Cardiac ventricle fibroblast (primary cell): ENCODE data around the gene USP49. TPM values are rescaled to one million over a fixed set of nuclear protein-coding genes. Genes with fewer than 3 reads are reported as not detected.

ENCODE experiments used
- total RNA-seq: library from RNA; depleted of rRNA; stranded (reverse); fragments of >200 nt; gene quantifications from 2 replicates; pipeline ENCODE4 v1.2.3, GENCODE V29; 2015

Gene USP49
- 1.9 and 3.0 TPM in 2 replicates for total RNA-seq

DNA sequence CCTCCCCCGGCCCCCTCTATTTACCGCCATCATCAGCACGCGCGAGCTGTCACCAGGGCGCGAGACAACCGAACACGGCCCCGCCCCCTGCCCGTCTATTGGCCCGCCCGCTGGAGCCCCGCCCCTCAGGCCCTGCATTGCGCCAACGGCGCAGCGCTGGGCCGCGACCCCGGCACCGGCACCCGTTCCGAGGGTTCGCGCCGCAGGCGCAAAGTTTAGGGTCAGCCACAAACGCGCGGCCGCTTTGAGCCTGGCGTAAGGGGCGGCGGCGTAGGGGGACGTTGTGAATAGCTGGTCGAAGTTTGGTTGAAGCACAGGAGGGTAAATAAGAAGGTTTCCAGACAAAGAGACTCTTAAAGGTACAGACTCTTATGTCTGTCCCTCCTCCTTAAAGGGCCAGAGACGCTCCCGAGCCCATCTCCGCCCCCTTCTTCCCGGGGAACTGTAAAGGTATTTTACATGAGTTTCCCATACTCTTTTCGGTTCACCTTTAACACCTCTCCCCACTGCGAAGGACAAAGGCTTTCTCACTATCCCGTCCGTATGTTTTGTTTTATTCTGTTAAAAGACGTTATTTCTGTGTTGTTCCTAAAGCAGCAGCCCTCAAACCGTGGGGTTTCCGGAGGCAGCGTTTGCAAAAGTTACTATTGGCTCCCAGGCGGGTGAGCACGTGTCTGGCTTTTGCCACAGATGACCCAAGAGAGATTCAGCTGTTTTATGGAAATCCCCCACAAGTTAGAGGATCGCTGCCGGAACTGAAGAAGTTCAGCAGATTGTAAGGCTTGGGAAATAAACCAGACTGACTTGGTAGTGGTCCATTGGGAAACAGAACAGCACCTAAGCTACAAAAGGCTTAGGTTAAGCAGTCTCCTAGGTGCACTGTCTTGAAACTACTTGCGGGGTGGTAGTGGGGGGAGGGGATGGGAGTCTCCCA is at the start of gene USP49:
Gene USP49 (minus strand): TSS at position 76 of the 934 bp plus-strand sequence. CDS start 88,392 bp downstream, outside the sequence.

DNA sequence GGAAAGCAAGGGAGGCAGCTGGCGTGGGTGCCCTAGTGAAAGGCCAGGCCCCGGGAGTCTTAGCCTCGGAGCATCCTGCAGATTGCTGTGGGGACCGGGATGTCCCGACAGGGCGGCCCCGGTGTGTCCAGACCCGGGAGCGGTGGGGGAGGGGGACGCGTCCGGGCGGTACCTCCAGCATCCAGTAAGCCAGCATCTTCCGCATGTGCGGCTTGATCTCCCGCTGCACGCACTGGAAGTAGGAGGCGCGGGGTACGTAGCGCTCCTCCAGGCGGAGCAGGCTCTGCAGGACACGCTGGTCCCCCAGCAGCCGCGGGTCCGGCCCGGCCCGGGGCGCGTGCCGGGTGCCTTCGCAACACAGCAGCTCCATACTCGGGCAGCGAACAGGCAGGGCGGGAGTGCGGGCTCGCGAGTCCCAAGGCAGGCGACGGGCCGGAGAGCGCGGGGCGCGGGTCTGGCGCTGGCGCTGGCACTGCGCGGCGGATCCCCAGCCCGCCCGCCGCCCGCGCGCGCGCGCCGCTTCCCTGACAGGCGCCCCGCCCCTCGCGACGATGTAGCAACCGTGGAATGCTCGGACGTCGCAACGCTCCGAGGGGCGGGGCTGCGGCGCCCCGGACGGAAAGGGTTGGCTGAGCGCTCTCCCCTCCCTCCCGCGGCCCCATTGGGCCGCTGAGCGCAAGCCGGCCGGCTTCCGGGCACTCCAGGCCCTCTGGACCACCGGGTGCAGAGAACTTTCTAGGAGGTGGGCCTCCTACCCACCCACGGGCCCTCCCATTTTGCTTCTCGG is 46.3 kb upstream of the USP49 start, which contains the start of gene CCND3:
Gene CCND3 (minus strand): TSS at position 529 of the 787 bp plus-strand sequence. CDS start 159 bp downstream, at position 370.

DNA sequence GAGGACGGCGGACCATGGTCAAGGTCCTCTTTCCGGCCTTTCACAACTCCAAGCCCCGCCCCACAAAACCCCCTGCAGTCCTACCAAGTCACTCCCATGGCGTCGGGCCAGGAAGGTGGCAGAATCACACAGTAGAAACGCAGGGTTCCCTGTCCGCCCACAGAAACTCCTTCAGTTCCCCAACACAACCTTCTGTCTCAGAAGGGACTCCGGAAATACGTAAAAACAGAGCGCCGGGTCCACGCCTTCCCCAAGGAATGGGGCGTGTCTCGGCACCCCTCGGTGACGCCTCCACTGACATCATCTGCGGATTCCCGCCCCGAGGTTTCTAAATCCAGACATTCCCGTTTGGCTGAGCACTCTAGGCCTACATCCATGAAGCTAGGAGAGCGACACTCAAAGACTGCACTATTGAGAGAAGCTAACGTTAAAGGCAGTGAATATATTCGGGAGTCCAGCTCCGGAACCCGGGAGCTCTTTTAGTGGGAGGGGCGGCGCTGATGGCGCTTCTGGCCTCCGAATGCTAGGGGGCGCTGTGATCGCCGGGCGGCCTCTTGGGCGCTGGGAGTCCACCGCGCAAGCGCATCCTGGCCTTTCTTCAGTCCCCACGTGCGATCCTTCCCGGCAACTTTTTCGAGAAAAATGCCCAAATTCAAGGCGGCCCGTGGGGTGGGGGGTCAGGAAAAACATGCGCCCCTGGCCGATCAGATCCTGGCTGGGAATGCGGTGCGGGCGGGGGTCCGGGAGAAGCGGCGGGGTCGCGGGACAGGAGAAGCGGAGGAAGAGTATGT is 25.9 kb upstream of the USP49 start, which contains the start of the genes BYSL and MED20:
Gene BYSL (plus strand): TSS at position 579 of the 791 bp plus-strand sequence. CDS start 64 bp downstream, at position 643.
Gene MED20 (minus strand): TSS at position 219 of the 791 bp plus-strand sequence. CDS start 121 bp downstream, at position 98.

DNA sequence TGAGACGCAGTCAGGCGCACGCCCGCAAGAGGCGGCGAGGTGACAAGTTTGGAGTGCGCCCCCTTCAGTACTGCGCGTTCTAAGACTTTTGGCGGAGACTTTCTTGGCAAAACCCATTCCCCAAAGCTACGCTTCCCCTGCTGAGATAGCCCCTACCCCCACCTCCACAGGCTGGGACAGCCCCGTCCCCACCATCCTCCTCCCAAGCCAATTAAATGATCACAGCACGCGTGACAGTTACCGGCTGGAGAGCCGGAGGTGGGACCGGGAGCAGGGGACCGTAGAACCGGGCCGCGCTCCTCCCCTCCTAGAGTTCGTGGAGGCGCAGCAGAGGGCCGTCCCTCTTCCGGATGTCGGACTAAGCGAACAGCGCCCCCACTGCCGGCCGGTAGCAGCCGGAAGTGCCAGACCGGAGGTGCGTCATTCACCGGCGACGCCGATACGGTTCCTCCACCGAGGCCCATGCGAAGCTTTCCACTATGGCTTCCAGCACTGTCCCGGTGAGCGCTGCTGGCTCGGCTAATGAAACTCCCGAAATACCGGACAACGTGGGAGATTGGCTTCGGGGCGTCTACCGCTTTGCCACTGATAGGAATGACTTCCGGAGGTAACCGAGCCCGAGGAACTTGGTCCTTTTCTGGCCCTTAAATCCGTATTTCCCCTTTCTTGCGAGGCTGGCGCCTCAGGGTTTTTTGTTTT is 107.8 kb downstream of the USP49 start, which contains the start of gene TOMM6:
Gene TOMM6 (plus strand): TSS at position 476 of the 699 bp plus-strand sequence. CDS start 4 bp downstream, at position 480.

DNA sequence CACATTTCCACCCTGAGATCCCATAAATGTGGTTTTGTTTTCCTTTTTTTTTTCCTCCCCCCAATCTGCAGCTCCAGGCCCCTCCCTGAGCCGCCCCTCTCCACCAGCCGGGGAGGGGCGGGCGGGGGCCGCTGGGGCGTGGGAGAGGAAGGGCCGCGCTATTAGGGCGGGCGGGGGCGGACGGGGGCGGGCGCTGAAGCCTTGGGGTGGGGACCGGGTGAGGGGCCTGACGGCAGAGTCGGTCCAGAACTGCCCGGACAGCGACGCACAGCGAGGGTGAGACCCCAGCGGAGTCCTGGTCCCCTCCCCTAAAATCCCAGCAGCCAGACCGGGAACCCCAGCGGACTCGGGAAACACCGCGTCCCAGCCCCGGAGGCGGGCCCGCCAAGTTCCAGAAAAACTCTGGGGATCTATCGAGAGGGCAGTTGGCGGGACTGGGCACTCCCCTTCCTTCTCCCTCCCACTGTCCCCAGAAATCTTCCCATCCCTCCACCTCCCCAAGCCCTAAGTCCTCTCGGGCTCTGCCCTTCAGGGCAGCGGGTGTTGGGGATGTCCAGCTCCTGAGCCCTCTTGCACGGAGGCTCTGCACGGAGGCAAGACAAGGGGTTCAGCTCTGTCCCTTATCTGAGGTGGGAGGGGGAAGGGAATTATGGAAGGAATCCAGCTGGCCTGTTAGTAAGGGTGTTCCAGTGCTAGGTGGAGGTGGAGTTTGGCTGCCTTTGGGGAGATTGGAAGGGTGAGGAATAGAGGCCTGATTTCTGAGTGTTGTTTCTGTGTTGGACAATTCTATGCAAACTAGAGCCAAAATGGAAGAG is 114.4 kb downstream of the USP49 start, which contains the start of gene PRICKLE4:
Gene PRICKLE4 (plus strand): TSS at position 232 of the 815 bp plus-strand sequence. CDS start 2,692 bp downstream, outside the sequence.

DNA sequence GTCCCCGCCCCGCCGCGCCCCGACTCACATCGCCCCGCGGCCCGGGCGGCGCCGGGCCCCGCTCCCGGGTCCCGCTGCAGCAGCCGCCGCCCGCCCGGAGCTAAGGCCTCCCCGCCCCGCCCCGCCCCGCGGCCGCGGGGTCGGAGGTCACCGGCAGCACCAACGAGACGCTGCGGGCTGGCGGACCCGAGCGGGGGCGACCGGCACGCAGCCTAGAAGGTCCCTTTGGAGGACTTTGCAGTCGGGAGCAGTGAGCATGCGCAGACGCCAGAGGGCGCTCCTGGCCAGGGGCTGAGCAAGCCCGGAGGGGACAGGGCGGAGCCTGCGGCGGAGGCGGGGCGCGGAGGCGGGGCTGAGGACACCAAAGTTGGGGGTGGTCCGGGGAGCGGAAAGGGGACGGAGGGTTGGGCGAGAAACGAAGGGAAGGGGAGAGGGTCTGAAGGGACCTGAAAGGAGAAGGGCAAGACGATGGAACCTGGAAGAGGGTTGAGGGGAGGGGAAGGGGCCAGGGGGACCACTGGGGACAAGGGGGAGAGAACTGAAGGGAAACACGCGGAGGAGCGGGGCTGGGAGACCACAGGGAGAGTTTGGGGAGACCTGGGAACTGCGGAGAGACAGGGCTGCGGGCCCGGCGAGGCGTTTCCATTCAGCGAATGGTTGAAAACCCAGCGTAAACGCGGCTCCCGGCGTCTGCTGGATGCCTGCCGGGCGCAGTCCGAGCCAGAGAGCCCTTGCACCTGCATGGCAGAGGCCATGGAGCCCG is 115.2 kb downstream of the USP49 start, which contains the start of gene FRS3:
Gene FRS3 (minus strand): TSS at position 113 of the 763 bp plus-strand sequence. CDS start 2,913 bp downstream, outside the sequence.

DNA sequence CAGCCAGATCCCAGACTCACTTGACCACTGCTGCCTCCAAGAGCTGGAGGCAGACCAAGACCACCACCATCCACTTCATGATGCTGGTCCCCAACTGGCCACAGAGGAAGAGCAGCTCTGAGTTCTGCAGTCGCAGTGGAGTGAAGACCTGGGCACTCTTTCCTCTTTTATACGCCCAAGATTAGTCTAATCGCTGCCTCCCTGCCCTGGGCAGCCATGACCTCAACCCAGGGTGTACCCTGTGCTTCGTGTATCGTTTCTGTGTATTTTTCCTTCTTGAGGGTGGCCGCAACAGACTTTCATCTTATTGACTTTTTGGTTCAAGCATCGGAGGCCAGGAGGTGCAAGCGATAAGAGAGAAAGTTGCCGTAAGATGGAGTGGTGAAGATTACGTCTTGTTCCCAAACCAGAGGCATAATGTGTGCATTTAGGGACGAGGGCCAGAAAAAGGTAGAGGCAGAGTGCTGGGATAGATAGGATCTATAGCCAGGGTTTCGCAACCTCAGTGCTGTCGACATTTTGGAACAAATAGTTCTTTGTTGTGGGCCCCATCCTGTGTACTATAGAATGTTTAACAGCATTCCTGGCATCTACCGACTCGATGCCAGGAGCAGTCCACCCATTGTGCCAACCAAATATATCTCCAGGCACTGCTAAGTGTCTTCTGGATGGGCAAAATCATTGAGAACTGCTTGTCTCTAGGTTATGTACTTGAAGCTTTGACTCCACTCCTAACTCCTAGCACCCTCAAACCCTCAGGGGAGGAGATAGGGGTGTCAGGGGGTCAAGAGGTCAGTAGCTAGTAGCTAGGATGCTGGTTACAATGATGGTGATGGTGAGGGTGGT is 147.7 kb downstream of the USP49 start, which contains the start of gene PGC:
Gene PGC (minus strand): TSS at position 142 of the 846 bp plus-strand sequence. CDS start 63 bp downstream, at position 79.

Other genes starting within 250 kb of the USP49 start
- 3.3 and 6.2 TPM in 2 replicates for gene TFEB, start 159.8 kb downstream of the USP49 start, total RNA-seq
- gene PGC, start 148.0 kb downstream of the USP49 start, total RNA-seq, result not detected in 2 replicates
- gene FRS3, start 115.5 kb downstream of the USP49 start, total RNA-seq, result 0.94 and 1.0 TPM in 2 replicates
- 1.5 and 2.6 TPM in 2 replicates for gene PRICKLE4, start 114.6 kb downstream of the USP49 start, total RNA-seq
- gene TOMM6, start 107.7 kb downstream of the USP49 start, total RNA-seq, result 148 TPM in 2 replicates
- gene MED20, start 25.8 kb upstream of the USP49 start, total RNA-seq, result 20.7 and 21.6 TPM in 2 replicates
- gene BYSL, start 26.1 kb upstream of the USP49 start, total RNA-seq, result 6.9 and 9.5 TPM in 2 replicates
- gene CCND3, start 46.4 kb upstream of the USP49 start, total RNA-seq, result 80.7 and 82.2 TPM in 2 replicates
- gene TAF8, start 155.1 kb upstream of the USP49 start, total RNA-seq, result 12.9 and 13.1 TPM in 2 replicates
- 0.54 and 0.94 TPM in 2 replicates for gene C6orf132, start 247.2 kb upstream of the USP49 start, total RNA-seq